OCI-LY7 (cell line): Measurements from ENCODE around the gene CACNA1D.

Experiments
- CTCF ChIP-seq: fragments of 200-600 bp; sonication (generic); conservative IDR thresholded peaks from 2 replicates; pipeline ENCODE4 v1.5.1; 2014; ENCODE audit warnings: mild to moderate bottlenecking, antibody characterized with exemption, low read length, moderate library complexity, mixed read lengths
- EZH2phosphoT487 ChIP-seq: fragments of 200-600 bp; sonication (generic); IDR thresholded peaks from 2 replicates; pipeline ENCODE4 v1.6.1; 2018; ENCODE audit warnings: low read depth, borderline replicate concordance, mild to moderate bottlenecking, mixed run types, antibody characterized with exemption, low read length, moderate library complexity, mixed read lengths

- TF ChIP-seq CTCF (no peak), EZH2phosphoT487 (no peak)
Observed at GRCh38 chr3:53523346-53523745, 28.9 kb downstream of the CACNA1D start.
